Mesodermal cell (in vitro differentiated cells): ENCODE data around the gene ATAT1.

Experiments
- H3K27ac ChIP-seq: 2 replicates; pipeline ENCODE4 v1.7.0; 2013; ENCODE audit warnings: mild to moderate bottlenecking, low read depth, low read length, moderate library complexity; ENCODE audit not compliant: severe bottlenecking
- H3K36me3 ChIP-seq: 2 replicates; pipeline ENCODE4 v1.7.1; 2013; ENCODE audit warnings: mild to moderate bottlenecking, low read length, moderate library complexity; ENCODE audit not compliant: control insufficient read depth, insufficient read depth
- H3K4me1 ChIP-seq: one replicate; pipeline ENCODE4 v1.7.1; 2013; ENCODE audit warnings: mild to moderate bottlenecking, low read length; ENCODE audit not compliant: insufficient read depth, control insufficient read depth, poor library complexity, severe bottlenecking
- H3K4me3 ChIP-seq: 2 replicates; pipeline ENCODE4 v1.7.0; 2013; ENCODE audit warnings: low read length, control low read depth, mild to moderate bottlenecking; ENCODE audit not compliant: insufficient read depth, poor library complexity, severe bottlenecking; ENCODE audit errors: extremely low read depth
- H3K9me3 ChIP-seq: 2 replicates; pipeline ENCODE4 v1.7.1; 2013; ENCODE audit warnings: mild to moderate bottlenecking, low read length, moderate library complexity; ENCODE audit not compliant: control insufficient read depth
- WGBS, 2 experiments: methylation state at CpG; one replicate each; pipeline ENCODE4 v1.1.5; 2013; ENCODE audit warnings: missing lambda C conversion rate in 2 of 2; ENCODE audit not compliant: insufficient coverage in 2 of 2; 5-methylcytosine and 5-hydroxymethylcytosine counted together

Gene ATAT1

DNA sequence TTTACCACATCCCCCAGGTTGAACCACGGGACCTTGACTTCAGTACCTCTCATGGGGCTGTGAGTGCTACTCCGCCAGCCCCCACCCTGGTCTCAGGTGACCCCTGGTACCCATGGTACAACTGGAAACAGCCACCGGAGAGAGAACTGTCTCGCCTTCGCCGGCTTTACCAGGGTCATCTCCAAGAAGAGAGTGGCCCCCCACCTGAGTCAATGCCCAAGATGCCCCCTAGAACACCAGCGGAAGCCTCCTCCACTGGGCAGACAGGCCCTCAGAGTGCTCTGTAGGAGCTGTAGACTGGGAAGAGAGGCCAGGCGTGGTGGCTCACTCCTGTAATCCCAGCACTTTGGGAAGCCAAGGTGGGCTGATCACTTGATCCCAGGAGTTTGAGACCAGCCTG lies 1.2 kb upstream of the ATAT1 start:
- Histone ChIP-seq H3K27ac (no peak overlapping the region), H3K4me3 (no peak overlapping the region), H3K36me3 (peaks cover 85% of the 10 kb centered on the region), H3K9me3 (no peaks in the 10 kb centered on the region), H3K4me1 (peaks cover 4% of the 10 kb centered on the region)
- WGBS, 2 experiments: 92 to 99% methylated on average over 8 of the region's 8 CpGs

DNA sequence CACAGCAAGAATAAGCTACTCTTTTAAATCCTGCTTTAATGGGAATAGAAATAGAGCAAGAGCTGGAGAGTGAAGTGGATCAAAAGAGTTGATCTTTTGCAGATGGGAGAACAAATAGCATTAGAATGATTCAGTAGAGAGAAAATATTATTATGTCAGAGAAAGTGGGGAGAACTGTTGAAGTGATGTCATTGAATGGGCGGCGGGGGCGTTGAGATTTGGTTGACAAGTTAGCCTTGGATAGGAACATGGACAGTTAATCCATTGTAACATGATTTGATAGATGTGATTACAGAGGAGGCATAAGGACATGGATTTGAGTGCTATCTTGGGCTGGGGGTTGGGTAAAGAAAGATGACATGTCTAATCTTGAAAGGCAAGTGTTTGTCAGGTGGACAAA lies 9.2 kb downstream of the ATAT1 start:
- Histone ChIP-seq H3K27ac (no peak overlapping the region), H3K9me3 (no peaks in the 10 kb centered on the region), H3K36me3 (peaks cover 69% of the 10 kb centered on the region), H3K4me1 (no peaks in the 10 kb centered on the region), H3K4me3 (no peak overlapping the region)
- WGBS, 2 experiments: 100% methylated on average over 3 of the region's 3 CpGs

DNA sequence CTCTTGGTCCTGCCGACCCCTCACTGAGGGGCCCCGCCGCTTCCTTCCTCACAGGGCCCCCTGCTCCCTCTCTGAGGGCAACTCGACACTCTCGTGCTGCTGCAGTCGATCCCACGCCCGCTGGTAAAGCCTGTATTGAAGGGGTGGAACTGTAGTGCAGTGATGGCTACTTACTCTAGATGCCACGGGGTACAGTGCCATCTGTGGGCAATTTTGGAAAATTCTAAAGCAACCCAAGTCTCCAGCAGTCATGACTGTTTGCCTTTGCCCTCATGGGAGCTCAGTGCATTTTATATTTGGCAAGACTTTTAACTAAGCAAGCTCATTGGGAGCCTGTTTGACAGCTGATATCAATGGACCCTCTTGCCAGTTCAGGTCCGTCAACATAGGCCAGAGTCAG lies 13.8 kb downstream of the ATAT1 start:
- 93 to 96% methylated on average over 7 to 8 of the region's 10 CpGs for WGBS, 2 experiments
- Histone ChIP-seq H3K9me3 (no peaks in the 10 kb centered on the region), H3K36me3 (peaks cover 63% of the 10 kb centered on the region), H3K4me1 (no peaks in the 10 kb centered on the region), H3K27ac (no peak overlapping the region), H3K4me3 (no peak overlapping the region)

DNA sequence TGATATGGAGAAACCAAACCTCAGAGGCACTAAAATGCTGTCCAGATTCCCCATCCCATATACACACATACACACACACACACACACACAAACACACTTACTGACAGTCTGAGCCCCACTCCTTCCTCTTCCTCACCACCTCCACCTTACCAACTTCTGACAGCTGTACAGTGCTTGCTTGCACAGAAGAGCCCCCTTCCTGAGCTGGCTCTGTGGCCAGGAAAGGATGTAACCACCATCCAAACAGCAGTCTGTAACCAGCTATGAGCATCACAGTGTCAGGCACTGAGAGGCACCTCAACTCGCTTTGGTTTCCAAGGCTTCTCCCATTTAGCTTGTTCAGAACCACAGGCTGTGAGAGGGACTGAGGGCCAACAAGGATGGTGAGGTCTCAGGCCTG lies 14.4 kb downstream of the ATAT1 start:
- peaks cover 63% of the 10 kb centered on the region for H3K36me3 ChIP-seq
- 89 to 100% methylated on average over 1 of the region's 1 CpG for WGBS, 2 experiments
- no peaks in the 10 kb centered on the region for H3K4me1 ChIP-seq
- H3K4me3 ChIP-seq: no peak overlapping the region
- H3K9me3 ChIP-seq: no peaks in the 10 kb centered on the region
- no peak overlapping the region for H3K27ac ChIP-seq

DNA sequence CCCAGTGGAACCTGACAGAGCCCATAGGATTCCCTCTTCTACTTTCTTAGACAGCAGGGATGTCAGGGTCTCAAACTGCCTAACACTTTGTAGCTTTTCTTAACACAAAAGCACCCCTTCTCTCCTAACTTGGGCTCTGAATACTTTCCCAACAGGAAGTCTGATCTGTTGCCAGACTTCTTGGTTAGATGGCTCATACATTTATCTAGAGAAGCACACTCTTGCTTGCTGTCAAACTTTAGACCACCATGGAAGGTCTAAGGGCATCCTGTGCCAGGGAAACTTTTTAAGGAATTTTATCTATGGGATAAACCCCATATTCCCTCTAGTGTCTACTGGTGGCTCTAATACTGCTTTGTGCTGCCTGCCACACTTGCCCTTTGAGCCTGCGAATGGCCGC lies 17.0 kb downstream of the ATAT1 start:
- no peak overlapping the region for H3K4me3 ChIP-seq
- H3K36me3 ChIP-seq: peaks cover 64% of the 10 kb centered on the region
- H3K27ac ChIP-seq: no peak overlapping the region
- no peaks in the 10 kb centered on the region for H3K9me3 ChIP-seq
- H3K4me1 ChIP-seq: no peaks in the 10 kb centered on the region
- WGBS, 2 experiments: 100% methylated on average over 2 of the region's 2 CpGs; no CpG with 5 or more reads in 1 of the 2 experiments

DNA sequence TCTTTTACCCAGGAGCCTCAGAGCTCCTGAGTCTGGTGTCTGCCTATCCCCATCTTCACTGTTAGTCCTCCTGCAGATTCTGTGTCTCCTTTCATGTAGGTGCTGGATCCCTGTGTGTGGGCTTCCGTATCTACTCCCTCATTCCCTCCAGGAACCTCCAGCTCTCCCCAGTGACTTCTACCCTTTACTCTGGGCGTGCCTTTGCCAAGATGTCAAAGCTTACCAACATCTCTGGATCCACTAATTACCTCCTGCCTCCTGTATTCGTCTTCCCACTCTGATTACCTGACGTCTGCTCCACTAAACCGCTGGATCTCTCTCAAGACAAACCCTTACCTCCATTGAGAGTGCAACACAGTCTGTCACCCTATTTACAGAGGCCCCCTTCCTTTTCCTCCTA lies 18.1 kb downstream of the ATAT1 start:
- peaks cover 54% of the 10 kb centered on the region for H3K36me3 ChIP-seq
- H3K9me3 ChIP-seq: no peaks in the 10 kb centered on the region
- no peak overlapping the region for H3K4me3 ChIP-seq
- 92 to 93% methylated on average over 5 of the region's 5 CpGs for WGBS, 2 experiments
- H3K4me1 ChIP-seq: no peaks in the 10 kb centered on the region
- H3K27ac ChIP-seq: no peak overlapping the region

DNA sequence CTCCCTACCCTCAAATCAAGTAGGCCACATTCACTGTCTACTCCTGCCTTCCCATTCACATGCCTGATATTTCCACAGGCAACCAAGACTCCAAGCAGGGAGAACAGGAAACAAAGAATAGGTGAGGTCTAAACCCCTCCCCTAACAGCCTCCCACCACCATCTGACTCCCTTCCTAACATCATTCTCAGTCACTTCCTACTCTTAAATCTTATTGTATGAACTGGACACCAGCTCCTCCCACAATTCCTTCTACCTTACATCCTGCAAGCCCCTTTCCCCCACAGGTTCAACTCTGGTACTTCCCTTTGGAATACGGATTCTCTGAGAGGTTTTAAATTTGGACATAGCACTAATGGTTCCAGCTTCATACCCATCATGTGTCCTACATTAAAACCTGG lies 19.3 kb downstream of the ATAT1 start:
- Histone ChIP-seq H3K36me3 (peaks cover 45% of the 10 kb centered on the region), H3K9me3 (no peaks in the 10 kb centered on the region), H3K4me1 (no peaks in the 10 kb centered on the region), H3K27ac (peak overlapping the region; percentile 3), H3K4me3 (no peak overlapping the region)
- WGBS, 2 experiments: 80 to 91% methylated on average over 1 of the region's 1 CpG

DNA sequence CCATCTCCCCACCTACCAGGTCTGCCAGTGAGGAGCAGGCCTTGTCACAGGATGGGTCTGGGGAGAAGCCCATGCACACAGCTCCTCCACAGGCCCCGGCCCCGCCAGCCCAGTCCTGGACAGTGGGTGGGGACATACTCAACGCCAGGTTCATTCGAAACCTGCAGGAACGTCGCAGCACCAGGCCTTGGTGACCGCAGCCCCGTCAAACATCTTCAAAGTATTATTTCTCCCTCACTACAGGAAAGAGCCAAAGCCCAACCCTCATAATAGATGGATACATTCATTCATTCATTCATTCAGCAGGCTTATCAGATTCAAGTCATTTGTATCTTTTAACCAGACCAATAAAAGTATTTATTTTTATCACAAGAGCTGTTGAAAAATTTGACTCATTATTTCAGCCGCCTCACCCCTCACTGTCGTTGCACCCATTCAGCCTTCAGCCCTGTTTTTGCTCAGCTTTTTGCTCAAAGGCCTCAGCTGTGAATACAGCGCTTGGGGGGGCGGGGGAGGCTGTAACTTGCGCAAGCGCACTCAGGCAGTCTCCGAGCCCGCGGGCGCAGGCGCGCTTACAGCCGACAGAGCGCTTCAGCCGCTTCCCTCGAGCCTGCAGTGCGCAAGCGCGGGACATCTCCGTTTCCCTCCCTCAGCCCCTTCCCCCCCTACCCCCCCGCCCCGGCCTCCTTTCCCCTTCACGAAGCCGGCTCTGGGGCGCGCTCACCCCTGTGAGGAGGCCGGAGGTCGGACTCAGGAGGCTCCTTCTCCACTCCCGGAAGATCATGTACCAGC lies 20.0 kb downstream of the ATAT1 start, which contains the start of gene C6orf136:
C6orf136 (plus strand) TSS at position 684 of the 792 bp plus-strand sequence; CDS start at position 783, 99 bp downstream.
- H3K9me3 ChIP-seq: no peaks in the 10 kb centered on the region
- WGBS, 2 experiments: 21 to 44% methylated on average over 11 to 17 of the region's 37 CpGs
- H3K27ac ChIP-seq: peak within 1 kb of the TSS; percentile 71
- peaks cover 45% of the 10 kb centered on the region for H3K36me3 ChIP-seq
- H3K4me1 ChIP-seq: no peaks in the 10 kb centered on the region
- H3K4me3 ChIP-seq: peak within 1 kb of the TSS; percentile 88

DNA sequence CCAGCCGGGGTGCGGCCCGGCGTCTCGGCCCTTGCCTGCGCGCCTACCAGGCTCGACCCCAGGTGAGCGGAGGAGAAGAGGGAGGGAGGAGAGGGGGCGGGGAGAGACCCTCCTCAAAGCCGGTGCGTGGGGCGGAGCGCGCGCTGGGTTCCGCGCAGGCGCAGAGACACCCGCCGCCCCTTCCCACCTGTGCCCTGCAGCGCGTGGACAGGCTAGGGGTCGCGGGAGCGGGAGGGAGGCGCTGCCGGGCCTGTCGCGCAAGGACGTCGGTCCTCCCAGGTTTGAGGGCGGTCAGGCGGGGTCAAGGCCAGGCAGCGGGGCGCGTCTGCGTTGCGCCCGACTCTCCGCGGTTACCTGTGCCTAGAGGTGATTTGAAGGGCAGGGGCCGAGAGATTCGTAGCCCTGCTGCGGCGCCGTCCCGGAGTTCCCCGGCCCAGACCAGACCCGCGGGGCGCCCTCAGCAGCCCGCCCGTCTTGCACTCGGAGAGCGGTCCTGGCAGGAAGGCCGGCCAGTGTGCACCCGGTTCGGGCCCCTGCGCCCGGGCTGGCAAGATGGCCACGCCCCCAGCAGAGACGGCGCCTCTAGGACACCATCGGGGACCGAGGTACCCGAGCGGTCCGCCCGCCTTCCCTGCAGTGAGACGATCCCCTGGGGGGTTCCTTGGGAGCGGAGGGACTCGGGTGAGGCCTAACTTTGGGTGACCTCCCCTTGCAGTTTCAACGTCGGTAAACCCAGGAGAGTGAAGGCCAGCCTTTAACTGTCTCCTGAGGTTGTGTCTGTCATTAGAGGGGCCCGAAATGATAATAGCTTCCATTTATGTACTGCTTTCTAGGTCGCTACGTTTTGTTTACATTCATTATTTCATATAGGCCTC lies 20.8 kb downstream of the ATAT1 start:
- WGBS, 2 experiments: 0 to 1% methylated on average over 59 to 62 of the region's 78 CpGs
- Histone ChIP-seq H3K4me1 (no peaks in the 10 kb centered on the region), H3K9me3 (no peaks in the 10 kb centered on the region), H3K27ac (peak overlapping the region; percentile 71), H3K4me3 (peak overlapping the region; percentile 88), H3K36me3 (peaks cover 48% of the 10 kb centered on the region)

DNA sequence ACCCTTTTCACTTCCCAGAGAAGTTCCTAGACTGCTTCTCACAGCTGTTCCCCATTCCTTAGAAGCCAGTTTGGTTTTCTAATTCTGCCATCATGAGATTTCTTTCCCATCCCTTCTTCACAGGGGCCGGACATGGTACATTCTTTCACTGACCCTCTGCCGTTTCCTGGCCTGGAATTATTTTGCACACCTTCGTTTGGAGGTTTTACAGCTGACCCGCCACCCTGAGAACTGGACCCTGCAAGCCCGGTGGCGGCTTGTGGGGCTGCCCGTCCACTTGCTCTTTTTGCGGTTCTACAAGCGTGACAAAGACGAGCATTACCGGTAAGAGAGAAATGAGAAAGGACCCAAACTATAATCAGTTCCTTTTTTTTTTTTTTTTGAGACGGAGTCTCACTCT lies 24.5 kb downstream of the ATAT1 start:
- Histone ChIP-seq H3K9me3 (no peaks in the 10 kb centered on the region), H3K4me1 (no peaks in the 10 kb centered on the region), H3K27ac (no peak overlapping the region), H3K36me3 (peaks cover 56% of the 10 kb centered on the region), H3K4me3 (no peak overlapping the region)
- 92 to 96% methylated on average over 10 to 11 of the region's 12 CpGs for WGBS, 2 experiments
